Measurements from ENCODE around the gene CACNA1B. TPM values are rescaled to one million over a fixed set of nuclear protein-coding genes. Genes with fewer than 3 reads are reported as not detected.

CACNA1B gene
- total RNA-seq, 2 donors from 2014 or later: 0.02 to 0.07 TPM

DNA sequence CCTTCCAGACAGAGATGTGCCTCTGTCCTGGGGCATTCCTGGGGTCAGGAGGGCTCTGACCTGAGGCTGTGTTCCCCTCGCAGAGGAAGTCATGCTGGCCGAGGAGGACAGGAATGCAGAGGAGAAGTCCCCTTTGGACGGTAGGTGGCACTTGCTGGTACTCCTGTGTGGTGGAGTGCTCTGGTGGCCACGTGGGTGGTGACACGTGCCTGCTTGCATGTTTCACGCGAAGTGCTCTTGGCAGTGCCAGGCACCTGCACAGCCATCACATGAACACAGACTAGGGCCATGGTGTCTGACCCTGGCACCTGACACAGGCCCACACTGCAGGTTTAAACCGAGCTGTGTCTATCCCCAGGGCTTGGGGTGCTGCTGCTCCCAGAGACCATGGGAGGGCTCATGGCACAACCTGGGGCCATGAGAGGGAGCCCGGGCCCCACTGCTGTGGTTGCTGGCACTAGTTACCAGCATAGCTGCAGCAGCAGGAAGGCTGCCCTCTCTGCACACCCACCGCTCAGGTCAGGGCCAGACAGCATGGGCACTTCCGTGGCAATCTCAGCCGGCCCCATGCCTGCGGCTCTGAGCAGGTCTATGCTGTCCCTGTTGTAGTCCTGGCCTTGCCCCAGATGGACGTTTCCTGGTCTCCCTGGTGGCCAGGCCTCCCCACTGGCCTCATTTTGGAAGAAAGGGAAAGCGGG is 79.3 kb downstream of the CACNA1B start:
- Mint-ChIP-seq H3K4me3 (no peak overlapping the region), H3K27me3 (ENCODE audit: low read depth) (no peaks in the 10 kb centered on the region), H3K36me3 (ENCODE audit: insufficient read depth in 2 of 2) (no peaks in the 10 kb centered on the region), H3K4me1 (ENCODE audit: low read depth) (no peaks in the 10 kb centered on the region), H3K9me3 (no peaks in the 10 kb centered on the region), H3K27ac (no peak overlapping the region)
- DNase-seq (no peak), ATAC-seq (replicated peaks in 1 of 2) (no peak)

DNA sequence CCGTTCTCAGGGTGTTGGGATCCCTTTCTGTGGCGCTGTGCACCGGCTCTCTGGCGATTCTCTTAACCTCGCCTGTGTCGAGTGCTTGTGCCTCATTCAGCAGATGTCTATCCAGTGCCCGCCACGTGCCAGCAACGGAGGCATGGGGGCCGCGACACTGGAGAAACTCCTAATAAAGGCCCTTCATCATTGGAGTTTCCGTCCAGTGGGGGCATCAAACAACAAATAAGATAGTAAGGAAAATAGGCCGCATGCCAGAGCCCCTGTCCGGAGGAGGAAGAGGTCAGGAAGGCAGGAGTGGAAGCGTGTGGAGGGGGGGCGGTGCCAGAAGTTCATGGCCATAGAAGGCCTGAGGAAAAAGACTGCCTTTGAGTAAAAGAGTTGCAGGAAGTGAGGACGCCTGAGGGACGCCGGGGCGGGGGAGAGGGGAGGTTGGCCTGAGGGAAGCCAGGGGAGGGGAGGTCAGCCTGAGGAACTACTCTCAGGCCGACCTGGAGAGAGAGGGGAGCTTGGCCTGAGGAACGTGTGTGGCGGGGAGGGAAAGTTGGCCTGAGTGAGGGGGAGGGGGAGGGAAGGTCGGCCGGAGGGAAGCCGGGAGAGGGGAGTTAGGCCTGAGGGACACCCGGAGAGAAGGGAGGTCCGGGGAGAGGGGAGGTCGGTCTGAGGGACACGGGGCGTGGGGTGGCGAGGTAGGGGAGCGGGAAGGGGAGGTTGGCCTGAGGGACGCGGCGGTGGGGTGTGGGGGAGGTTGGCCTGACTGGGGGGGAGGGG is 82.2 kb downstream of the CACNA1B start:
- no peak overlapping the region for H3K27ac Mint-ChIP-seq
- H3K9me3 Mint-ChIP-seq: peaks cover 0 to 1% of the 10 kb centered on the region in 2 donors
- H3K4me3 Mint-ChIP-seq: no peak overlapping the region
- ATAC-seq (replicated peaks in 1 of 2) (no peak), DNase-seq (no peak)
- H3K36me3 Mint-ChIP-seq (ENCODE audit: insufficient read depth in 2 of 2): no peaks in the 10 kb centered on the region
- no peaks in the 10 kb centered on the region for H3K4me1 Mint-ChIP-seq (ENCODE audit: low read depth)
- no peaks in the 10 kb centered on the region for H3K27me3 Mint-ChIP-seq (ENCODE audit: low read depth)

GRCh38 chr9:137960496-137960895 is 82.9 kb downstream of the CACNA1B start:
- Mint-ChIP-seq H3K27ac (no peak overlapping the region), H3K4me1 (ENCODE audit: low read depth) (no peaks in the 10 kb centered on the region), H3K9me3 (peaks cover 0 to 1% of the 10 kb centered on the region in 2 donors), H3K4me3 (no peak overlapping the region), H3K36me3 (ENCODE audit: insufficient read depth in 2 of 2) (no peaks in the 10 kb centered on the region), H3K27me3 (ENCODE audit: low read depth) (no peaks in the 10 kb centered on the region)
- DNase-seq: no peak
- no peak for ATAC-seq (replicated peaks in 1 of 2)

GRCh38 chr9:137963525-137963924 is 85.9 kb downstream of the CACNA1B start:
- no peak for DNase-seq
- no peaks in the 10 kb centered on the region for H3K36me3 Mint-ChIP-seq (ENCODE audit: insufficient read depth in 2 of 2)
- no peak overlapping the region for H3K4me3 Mint-ChIP-seq
- H3K4me1 Mint-ChIP-seq (ENCODE audit: low read depth): no peaks in the 10 kb centered on the region
- H3K27ac Mint-ChIP-seq: no peak overlapping the region
- peaks cover 0 to 1% of the 10 kb centered on the region in 2 donors for H3K9me3 Mint-ChIP-seq
- no peaks in the 10 kb centered on the region for H3K27me3 Mint-ChIP-seq (ENCODE audit: low read depth)
- no peak for ATAC-seq (replicated peaks in 1 of 2)

- ATAC-seq (replicated peaks in 1 of 2): no peak
- Mint-ChIP-seq H3K27ac (no peak overlapping the region), H3K4me1 (ENCODE audit: low read depth) (no peaks in the 10 kb centered on the region), H3K27me3 (ENCODE audit: low read depth) (peaks cover 1% of the 10 kb centered on the region), H3K9me3 (peaks cover 0 to 1% of the 10 kb centered on the region in 2 donors), H3K4me3 (no peak overlapping the region), H3K36me3 (ENCODE audit: insufficient read depth in 2 of 2) (no peaks in the 10 kb centered on the region)
- DNase-seq: no peak
Measured at GRCh38 chr9:137965177-137965795, 87.7 kb downstream of the CACNA1B start.

DNA sequence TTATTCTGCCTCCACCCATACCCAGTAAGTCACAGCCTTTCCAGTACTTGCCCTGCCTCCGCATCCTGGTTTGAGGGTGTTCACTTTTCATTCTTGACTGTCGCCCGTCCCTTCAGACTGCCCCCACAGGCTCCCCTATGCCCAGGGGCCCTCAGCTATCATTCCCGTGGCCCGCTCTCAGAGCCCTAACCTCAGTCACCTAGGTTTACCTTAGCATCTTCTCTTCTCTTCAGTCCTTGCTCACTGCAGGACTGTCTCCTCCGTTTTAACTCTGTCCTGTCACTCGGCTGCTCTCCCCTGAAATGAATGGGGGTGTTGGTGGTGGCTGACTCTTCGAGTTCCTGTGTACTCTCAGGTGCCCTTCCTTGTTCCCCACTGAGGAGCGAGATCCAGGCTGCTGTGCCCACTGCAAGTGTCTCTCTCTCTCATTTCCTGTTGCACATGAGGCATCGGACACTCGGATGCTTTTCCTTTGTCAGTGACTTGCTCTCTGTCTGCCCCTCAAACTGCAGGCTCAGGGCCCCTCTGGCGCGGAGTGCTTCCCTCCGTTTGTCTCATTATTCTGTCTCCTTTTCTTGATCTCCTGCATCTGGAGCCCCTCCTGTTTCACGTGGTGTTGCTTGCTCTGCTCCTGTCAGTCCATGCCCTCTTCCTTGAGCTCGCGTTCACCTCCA is 89.8 kb downstream of the CACNA1B start:
- Mint-ChIP-seq H3K9me3 (peaks cover 0 to 1% of the 10 kb centered on the region in 2 donors), H3K27me3 (ENCODE audit: low read depth) (peaks cover 6% of the 10 kb centered on the region), H3K36me3 (ENCODE audit: insufficient read depth in 2 of 2) (no peaks in the 10 kb centered on the region), H3K4me1 (ENCODE audit: low read depth) (no peaks in the 10 kb centered on the region), H3K27ac (no peak overlapping the region), H3K4me3 (no peak overlapping the region)
- ATAC-seq (replicated peaks in 1 of 2) (no peak), DNase-seq (no peak)

GRCh38 chr9:137968235-137968634 is 90.7 kb downstream of the CACNA1B start:
- no peak overlapping the region for H3K4me3 Mint-ChIP-seq
- H3K27ac Mint-ChIP-seq: no peak overlapping the region
- DNase-seq (no peak), ATAC-seq (replicated peaks in 1 of 2) (no peak)
- peaks cover 6% of the 10 kb centered on the region for H3K27me3 Mint-ChIP-seq (ENCODE audit: low read depth)
- no peaks in the 10 kb centered on the region for H3K36me3 Mint-ChIP-seq (ENCODE audit: insufficient read depth in 2 of 2)
- H3K9me3 Mint-ChIP-seq: no peaks in the 10 kb centered on the region
- no peaks in the 10 kb centered on the region for H3K4me1 Mint-ChIP-seq (ENCODE audit: low read depth)

- no peak for ATAC-seq (replicated peaks in 1 of 2)
- no peak for DNase-seq
- H3K36me3 Mint-ChIP-seq (ENCODE audit: insufficient read depth in 2 of 2): no peaks in the 10 kb centered on the region
- no peak overlapping the region for H3K27ac Mint-ChIP-seq
- H3K4me3 Mint-ChIP-seq: no peak overlapping the region
- H3K27me3 Mint-ChIP-seq (ENCODE audit: low read depth): peaks cover 6% of the 10 kb centered on the region
- H3K9me3 Mint-ChIP-seq: no peaks in the 10 kb centered on the region
- H3K4me1 Mint-ChIP-seq (ENCODE audit: low read depth): no peaks in the 10 kb centered on the region
Measured at GRCh38 chr9:137969008-137969407, 91.4 kb downstream of the CACNA1B start.

- Mint-ChIP-seq H3K27ac (no peak overlapping the region), H3K36me3 (ENCODE audit: insufficient read depth in 2 of 2) (no peaks in the 10 kb centered on the region), H3K4me3 (no peak overlapping the region), H3K4me1 (ENCODE audit: low read depth) (no peaks in the 10 kb centered on the region), H3K9me3 (no peaks in the 10 kb centered on the region), H3K27me3 (ENCODE audit: low read depth) (peaks cover 6% of the 10 kb centered on the region)
- ATAC-seq (replicated peaks in 1 of 2): no peak
- no peak for DNase-seq
Measured at GRCh38 chr9:137969685-137970084, 92.1 kb downstream of the CACNA1B start.

DNA sequence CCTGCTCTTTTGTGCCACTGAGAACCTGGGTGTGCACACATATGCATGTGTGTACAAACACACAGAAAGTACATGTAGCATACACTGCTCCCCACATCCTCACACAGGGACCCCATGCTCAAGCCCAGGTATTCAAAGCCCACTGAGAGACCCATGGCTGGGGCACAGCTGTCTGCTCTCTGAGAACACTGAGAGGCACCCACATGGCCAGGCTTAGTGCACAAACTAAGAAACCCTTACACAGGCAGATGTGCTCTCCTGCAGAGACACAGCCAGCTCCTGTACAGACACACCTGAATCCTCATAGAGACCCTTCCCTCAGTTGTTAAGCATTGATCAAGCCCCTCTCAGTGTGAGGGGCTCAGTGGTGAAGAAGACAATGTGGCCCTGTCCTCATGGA is 92.5 kb downstream of the CACNA1B start:
- DNase-seq (no peak), ATAC-seq (replicated peaks in 1 of 2) (no peak)
- H3K27me3 Mint-ChIP-seq (ENCODE audit: low read depth): peaks cover 6% of the 10 kb centered on the region
- no peak overlapping the region for H3K4me3 Mint-ChIP-seq
- H3K36me3 Mint-ChIP-seq (ENCODE audit: insufficient read depth in 2 of 2): no peaks in the 10 kb centered on the region
- H3K4me1 Mint-ChIP-seq (ENCODE audit: low read depth): no peaks in the 10 kb centered on the region
- no peaks in the 10 kb centered on the region for H3K9me3 Mint-ChIP-seq
- no peak overlapping the region for H3K27ac Mint-ChIP-seq

GRCh38 chr9:137970686-137971476 is 93.3 kb downstream of the CACNA1B start:
- Mint-ChIP-seq H3K27ac (no peak overlapping the region), H3K36me3 (ENCODE audit: insufficient read depth in 2 of 2) (no peaks in the 10 kb centered on the region), H3K4me3 (no peak overlapping the region), H3K4me1 (ENCODE audit: low read depth) (no peaks in the 10 kb centered on the region), H3K27me3 (ENCODE audit: low read depth) (peaks cover 6% of the 10 kb centered on the region), H3K9me3 (no peaks in the 10 kb centered on the region)
- no peak for DNase-seq
- ATAC-seq (replicated peaks in 1 of 2): no peak

DNA sequence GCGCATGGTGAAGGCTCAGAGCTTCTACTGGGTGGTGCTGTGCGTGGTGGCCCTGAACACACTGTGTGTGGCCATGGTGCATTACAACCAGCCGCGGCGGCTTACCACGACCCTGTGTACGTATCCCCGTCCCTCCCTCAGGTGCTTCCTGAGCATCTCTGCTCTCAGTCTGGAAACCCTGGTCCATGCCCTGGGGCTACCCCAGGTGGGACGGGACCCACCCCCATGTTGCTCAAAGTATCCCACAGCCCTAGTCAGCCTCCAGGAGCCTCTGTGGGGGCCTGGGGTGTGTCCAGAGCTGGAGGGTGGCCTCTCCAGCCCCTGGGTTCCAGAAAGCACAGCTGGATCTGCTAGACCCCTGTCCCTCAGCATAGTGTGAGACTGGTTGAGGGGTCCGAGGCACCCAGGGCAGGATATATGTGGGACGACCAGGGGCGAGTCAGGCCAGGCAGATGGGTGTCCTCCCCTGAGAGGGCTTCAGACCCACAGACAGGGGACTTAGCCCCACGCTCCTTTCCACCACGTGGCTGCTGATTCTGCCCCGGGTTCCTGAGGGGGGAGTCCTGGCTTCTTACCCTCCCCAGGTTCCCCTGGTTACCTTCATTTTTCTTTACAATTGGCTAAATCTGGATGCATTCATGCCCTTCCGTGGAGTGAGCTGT is 94.0 kb downstream of the CACNA1B start:
- ATAC-seq (replicated peaks in 1 of 2): no peak
- H3K27me3 Mint-ChIP-seq (ENCODE audit: low read depth): peaks cover 6% of the 10 kb centered on the region
- no peaks in the 10 kb centered on the region for H3K9me3 Mint-ChIP-seq
- no peak overlapping the region for H3K27ac Mint-ChIP-seq
- no peaks in the 10 kb centered on the region for H3K4me1 Mint-ChIP-seq (ENCODE audit: low read depth)
- no peaks in the 10 kb centered on the region for H3K36me3 Mint-ChIP-seq (ENCODE audit: insufficient read depth in 2 of 2)
- DNase-seq: no peak
- no peak overlapping the region for H3K4me3 Mint-ChIP-seq

Measured in activated T-cell treated with anti-CD3 and anti-CD28 coated beads, Interleukin-2, amount 50 U/mL, for 72 hours (primary cell).